ENCODE results near the gene CYP4F3. TPM values are rescaled to one million over a fixed set of nuclear protein-coding genes. Genes with fewer than 3 reads are reported as not detected.

The CYP4F3 gene
- total and polyA plus RNA-seq, 2 of the 13 experiments (the other 11 are each of a cell fraction or from before 2014, with no cell fraction given), result 17.8 to 22.8 TPM

- TF ChIP-seq E2F5 (CRISPR knock-in tag; conservative IDR thresholded peaks at IDR 0.05), result no peak
- TF ChIP-seq MATR3 (CRISPR knock-in tag; IDR thresholded peaks at IDR 0.05), result no peak
- TF ChIP-seq REXO4 (CRISPR knock-in tag; IDR thresholded peaks at IDR 0.05; ENCODE audit: borderline replicate concordance), result no peak
- no peak for TF ChIP-seq AKNA (CRISPR knock-in tag; IDR thresholded peaks at IDR 0.05; ENCODE audit: borderline replicate concordance)
- peak; percentile 38; the same call in 1 of the 2 replicates for TF ChIP-seq TBX3 (IDR thresholded peaks at IDR 0.05; ENCODE audit: borderline replicate concordance)
- peak; percentile 64 for TF ChIP-seq PHF21A (CRISPR knock-in tag; IDR thresholded peaks at IDR 0.05)
- no peak for TF ChIP-seq SYNCRIP (IDR thresholded peaks at IDR 0.05; ENCODE audit: insufficient read depth, low read depth, low read length)
- no peak for TF ChIP-seq YY1 (IDR thresholded peaks at IDR 0.05; ENCODE audit: insufficient read depth, insufficient replicate concordance, low read depth, low read length)
- TF ChIP-seq ATF1 (CRISPR knock-in tag; IDR thresholded peaks at IDR 0.05), result 0 out of 2 replicates have a peak, but pooled peaks have one; percentile 41
- TF ChIP-seq SOX6 (IDR thresholded peaks at IDR 0.05), result no peak
- peak; percentile 91 for TF ChIP-seq SOX6 (CRISPR knock-in tag; IDR thresholded peaks at IDR 0.05)
- TF ChIP-seq ZNF292 (CRISPR knock-in tag; IDR thresholded peaks at IDR 0.05; ENCODE audit: borderline replicate concordance, low read depth), result 0 out of 2 replicates have a peak, but pooled peaks have one; percentile 28
- TF ChIP-seq FOXP1 (IDR thresholded peaks at IDR 0.05), result no peak
- peak; percentile 22; the same call in 1 of the 2 replicates for TF ChIP-seq FOXP1 (CRISPR knock-in tag; IDR thresholded peaks at IDR 0.05)
- no peak for TF ChIP-seq NR3C1 (CRISPR knock-in tag; IDR thresholded peaks at IDR 0.05)
- peak; percentile 49 for TF ChIP-seq HDAC1 (CRISPR knock-in tag; IDR thresholded peaks at IDR 0.05)
- TF ChIP-seq ZKSCAN8 (CRISPR knock-in tag; IDR thresholded peaks at IDR 0.05; ENCODE audit: borderline replicate concordance), result 0 out of 2 replicates have a peak, but pooled peaks have one; percentile 31
- peak; percentile 62; the same call in 1 of the 2 replicates for TF ChIP-seq RXRB (CRISPR knock-in tag; IDR thresholded peaks at IDR 0.05; ENCODE audit: borderline replicate concordance)
- 0 out of 2 replicates have a peak, but pooled peaks have one; percentile 37 for TF ChIP-seq HOXA5 (CRISPR knock-in tag; IDR thresholded peaks at IDR 0.05)
Observed at GRCh38 chr19:15680478-15681322, 40.0 kb downstream of the CYP4F3 start (continued).

Data from HepG2 (cell line).